GM18498 (cell line): ENCODE results near the gene VOPP1.

Experiments used
- ATAC-seq: cut with Tn5 transposase; IDR thresholded peaks from one replicate; pipeline ENCODE4 v1.9.1; 2021; ENCODE audit warnings: mild to moderate bottlenecking, moderate library complexity; ENCODE audit not compliant: unreplicated experiment

VOPP1 gene

GRCh38 chr7:55494951-55495350, 77.4 kb downstream of the VOPP1 start:
- ATAC-seq, result no peak

DNA sequence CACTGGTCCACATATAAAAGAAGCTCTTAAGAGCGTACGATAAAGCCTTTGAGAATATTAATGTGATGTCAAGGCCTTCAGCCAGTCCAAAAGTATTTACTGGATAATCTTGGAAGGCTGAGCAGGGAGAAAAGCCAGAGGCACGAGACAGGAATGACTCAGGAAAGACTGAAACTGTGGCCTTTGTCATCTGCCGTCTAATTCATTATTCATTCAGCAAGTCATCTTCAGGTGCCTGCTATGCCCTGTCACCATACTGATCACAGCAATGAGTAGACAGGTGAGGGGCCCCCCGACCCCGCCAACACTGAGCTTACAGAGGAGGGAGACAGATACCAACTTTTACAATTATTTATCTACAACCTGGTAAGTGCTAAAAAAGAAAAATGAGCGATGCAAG, 78.9 kb downstream of the VOPP1 start:
- no peak for ATAC-seq

GRCh38 chr7:55491346-55491745, 81.0 kb downstream of the VOPP1 start:
- ATAC-seq, result no peak

DNA sequence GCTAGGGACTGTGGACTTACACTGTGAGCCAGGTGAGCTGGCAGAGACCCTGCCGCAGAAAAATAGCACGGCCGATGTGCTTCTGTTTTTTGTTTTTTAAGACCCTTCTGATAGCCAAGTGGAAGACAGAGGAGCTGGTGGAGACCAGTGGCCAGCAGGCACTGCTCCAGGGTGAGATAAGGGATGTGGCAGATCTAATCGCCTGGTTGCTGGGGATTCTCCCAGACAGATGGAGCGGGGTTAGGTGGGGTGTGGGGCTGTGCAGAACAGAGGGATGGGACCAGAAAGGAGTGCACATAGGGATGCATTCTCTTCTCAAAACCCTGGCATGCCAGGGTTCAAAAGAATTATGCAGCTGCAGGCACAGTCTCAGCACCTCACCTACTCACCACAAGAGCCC, 82.2 kb downstream of the VOPP1 start:
- ATAC-seq, result no peak

DNA sequence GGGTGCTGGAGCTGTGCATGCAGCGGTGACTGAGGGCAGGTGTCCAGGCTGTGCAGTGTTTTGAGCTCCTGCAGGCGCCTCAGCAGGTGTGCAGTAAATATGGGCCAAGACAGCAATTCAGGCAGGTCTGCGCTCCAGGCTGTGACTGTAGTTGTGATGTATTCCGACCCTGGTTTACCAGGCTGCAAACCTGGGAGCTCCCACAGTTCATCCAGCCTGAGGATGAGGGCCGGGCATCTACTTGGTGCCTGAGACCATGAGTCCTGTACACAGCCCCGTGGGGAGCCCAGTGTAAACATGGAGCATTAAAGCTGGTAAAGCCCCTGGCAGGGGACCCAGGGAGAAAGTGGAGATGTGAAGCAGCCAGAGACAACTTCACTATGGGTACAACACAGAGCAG, 82.8 kb downstream of the VOPP1 start:
- ATAC-seq, result no peak

DNA sequence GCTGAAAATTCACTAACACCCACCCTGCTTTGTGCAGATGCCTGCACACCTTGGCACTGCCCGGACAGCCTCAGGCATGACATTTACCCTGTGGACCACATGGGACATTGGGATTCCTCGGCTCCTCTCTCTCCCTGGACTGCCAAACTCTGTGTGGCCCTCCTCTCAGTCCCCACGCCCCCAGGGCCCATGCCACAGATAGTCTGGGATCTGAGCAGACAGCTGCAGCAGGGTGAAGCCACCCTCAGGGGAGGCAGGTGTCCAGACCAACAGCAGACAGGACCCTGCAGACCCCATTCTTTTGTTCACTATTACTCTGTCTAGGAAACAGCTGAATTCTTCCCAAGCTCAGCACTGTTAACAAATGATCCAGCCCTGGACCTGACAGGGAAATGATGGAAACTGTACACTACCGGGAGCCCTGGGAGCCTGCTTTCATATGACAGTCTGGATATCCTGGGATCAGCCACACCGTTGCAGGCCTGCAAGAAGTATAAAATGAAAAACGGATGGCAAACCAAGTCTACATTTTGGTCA, 83.4 kb downstream of the VOPP1 start:
- ATAC-seq, result no peak

GRCh38 chr7:55488216-55488615, 84.1 kb downstream of the VOPP1 start:
- no peak for ATAC-seq

DNA sequence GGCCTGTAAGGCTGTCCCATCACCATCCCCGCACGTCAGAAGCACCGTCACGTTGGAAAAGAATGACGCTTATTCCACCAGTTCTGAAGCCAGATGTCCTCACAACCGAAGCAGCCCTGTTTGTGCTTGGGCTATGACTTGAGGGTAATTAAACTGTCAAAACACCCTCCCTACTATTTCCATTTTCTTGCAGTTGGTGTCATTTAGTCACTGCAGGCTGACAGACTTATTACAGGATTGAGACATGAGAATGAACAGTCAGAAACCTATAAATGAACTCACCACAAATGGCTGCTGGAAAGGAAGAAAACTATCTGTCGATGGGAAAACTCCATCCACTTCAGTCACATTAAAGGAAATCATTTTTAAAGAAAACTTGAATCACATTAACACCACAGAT, 85.3 kb downstream of the VOPP1 start:
- ATAC-seq, result no peak

- no peak for ATAC-seq
Observed at GRCh38 chr7:55486192-55486590, 86.1 kb downstream of the VOPP1 start.

DNA sequence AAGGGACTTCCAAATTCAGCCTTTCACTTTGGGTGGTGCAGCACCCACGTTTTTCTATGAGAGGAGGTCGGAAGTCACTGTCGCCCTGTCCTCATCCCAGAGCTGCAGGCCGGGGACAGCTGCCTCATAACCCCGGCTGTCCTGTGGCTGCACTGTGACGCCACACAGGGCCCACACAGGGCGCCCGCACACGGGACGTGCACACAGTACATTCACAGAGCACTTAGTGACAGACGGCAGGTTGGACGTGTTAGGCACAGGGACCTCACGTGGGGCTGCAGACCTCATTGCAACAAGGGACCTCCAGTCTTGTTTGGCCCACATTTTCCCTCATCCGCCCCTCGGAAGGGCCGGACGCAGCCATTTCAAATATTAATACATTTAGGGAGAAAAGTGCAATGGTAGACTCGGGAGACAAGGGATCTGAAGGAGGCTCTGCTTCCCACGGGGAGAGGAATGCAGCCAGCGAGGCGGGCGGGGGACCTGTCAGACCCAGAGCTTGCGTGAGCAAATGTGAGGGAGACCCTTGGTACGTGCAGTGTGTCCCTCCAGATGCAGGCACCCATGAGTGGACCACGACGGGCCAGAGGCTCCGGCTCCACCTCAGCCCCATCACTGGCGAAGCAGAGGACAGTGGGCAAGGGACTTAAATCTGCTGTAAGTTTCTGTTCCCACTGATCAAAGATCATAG, 86.7 kb downstream of the VOPP1 start:
- no peak for ATAC-seq

DNA sequence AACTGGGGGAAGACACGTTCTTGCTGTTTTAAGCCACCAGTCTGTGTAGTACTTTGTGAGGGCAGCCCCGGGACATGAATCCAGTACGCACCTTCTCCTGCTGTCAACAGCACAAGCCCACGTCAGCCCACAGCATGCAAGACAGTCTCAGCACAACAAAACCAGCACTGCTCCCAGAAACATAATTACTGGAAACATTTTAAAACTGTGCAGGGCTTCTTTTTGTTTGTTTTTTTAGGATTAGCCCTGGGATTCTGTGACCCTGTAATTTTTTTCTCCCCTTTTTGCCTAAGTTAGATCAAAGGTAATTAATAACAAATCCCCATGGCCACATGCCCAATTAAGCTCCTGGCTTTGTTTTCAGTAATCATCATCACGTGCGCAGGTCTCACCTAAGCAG, 87.5 kb downstream of the VOPP1 start:
- ATAC-seq, result no peak

DNA sequence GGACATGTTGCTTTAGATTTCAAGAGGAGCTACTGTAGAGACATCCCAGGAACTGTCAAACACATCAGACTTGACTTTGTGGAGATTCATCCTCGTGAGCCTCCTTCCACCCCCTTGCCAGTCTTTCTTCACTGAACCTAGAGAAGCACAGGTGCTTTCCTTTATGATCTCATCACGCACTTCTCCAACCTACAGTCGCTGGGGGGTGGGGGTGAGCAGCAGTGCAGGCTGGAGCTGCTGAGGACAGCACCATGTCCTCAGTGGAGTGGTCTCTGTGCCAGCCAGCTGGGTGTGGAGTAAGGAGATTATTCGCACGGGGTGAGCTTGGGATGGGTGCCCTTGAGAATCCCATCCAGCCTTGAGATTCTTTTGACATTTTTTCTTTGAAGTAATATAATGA, 88.1 kb downstream of the VOPP1 start:
- no peak for ATAC-seq

GRCh38 chr7:55483046-55483445, 89.3 kb downstream of the VOPP1 start:
- peak; percentile 20 for ATAC-seq

- ATAC-seq, result no peak
Observed at GRCh38 chr7:55481155-55481554, 91.1 kb downstream of the VOPP1 start.

GRCh38 chr7:55478700-55479099, 93.6 kb downstream of the VOPP1 start:
- ATAC-seq, result no peak

DNA sequence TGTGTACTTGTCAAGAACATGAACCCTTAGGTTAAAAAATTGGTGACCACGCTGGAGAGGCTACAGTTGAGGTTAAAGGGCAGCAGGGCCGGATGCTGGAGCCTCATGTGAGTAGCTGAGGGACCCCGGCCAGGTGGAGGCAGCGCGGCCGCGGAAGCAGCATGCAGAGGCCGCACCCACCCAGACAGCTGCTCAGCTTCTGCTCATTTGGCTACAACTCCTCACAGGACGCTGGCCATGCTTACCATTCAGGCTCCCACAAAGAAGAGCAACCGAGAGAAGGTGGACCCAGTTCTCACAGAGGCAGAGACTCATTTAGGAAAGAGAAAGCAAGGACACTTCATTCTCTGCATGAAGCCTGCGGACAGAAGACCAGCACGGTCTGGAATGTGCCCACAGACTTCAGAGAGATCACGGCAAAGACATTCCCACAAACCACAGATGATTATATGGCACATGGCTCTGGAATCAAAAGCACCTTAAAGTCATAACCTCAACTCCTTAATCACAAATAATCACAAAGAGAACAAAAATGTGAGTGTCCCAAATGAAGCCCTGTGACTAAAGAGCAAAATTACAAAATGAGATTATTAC, 94.4 kb downstream of the VOPP1 start:
- ATAC-seq, result no peak

- no peak for ATAC-seq
Observed at GRCh38 chr7:55476852-55477780, 95.2 kb downstream of the VOPP1 start.

- no peak for ATAC-seq
Observed at GRCh38 chr7:55475855-55476803, 96.2 kb downstream of the VOPP1 start.

- no peak for ATAC-seq
Observed at GRCh38 chr7:55474944-55475854, 97.1 kb downstream of the VOPP1 start.
